ENCODE results near the gene DTYMK. TPM values are rescaled to one million over a fixed set of nuclear protein-coding genes. Genes with fewer than 3 reads are reported as not detected.

Gene DTYMK
- total RNA-seq, 1 experiment from 2014 or later: 162 TPM

- DNase-seq (ENCODE audit: low spot score): no peak
Observed at GRCh38 chr2:241649927-241650326, 36.7 kb downstream of the DTYMK start.

GRCh38 chr2:241649404-241649803 is 37.2 kb downstream of the DTYMK start:
- DNase-seq (ENCODE audit: low spot score): no peak

- DNase-seq (ENCODE audit: low spot score): no peak
Observed at GRCh38 chr2:241648453-241648852, 38.2 kb downstream of the DTYMK start.

GRCh38 chr2:241645915-241646645 is 40.5 kb downstream of the DTYMK start:
- no peak for DNase-seq (ENCODE audit: low spot score)

GRCh38 chr2:241645056-241645914 is 41.3 kb downstream of the DTYMK start:
- DNase-seq (ENCODE audit: low spot score): no peak

- DNase-seq (ENCODE audit: low spot score): no peak
Observed at GRCh38 chr2:241641631-241642030, 45.0 kb downstream of the DTYMK start.

- no peak for DNase-seq (ENCODE audit: low spot score)
Observed at GRCh38 chr2:241640165-241640795, 46.3 kb downstream of the DTYMK start.

GRCh38 chr2:241639385-241639784 is 47.2 kb downstream of the DTYMK start:
- DNase-seq (ENCODE audit: low spot score): no peak

GRCh38 chr2:241638940-241639339 is 47.7 kb downstream of the DTYMK start:
- DNase-seq (ENCODE audit: low spot score): no peak

- peak; percentile 23 for DNase-seq (ENCODE audit: low spot score)
Observed at GRCh38 chr2:241637795-241638660, 48.6 kb downstream of the DTYMK start.

- DNase-seq (ENCODE audit: low spot score): peak; percentile 87
Observed at GRCh38 chr2:241637018-241637794, 49.4 kb downstream of the DTYMK start, which contains the start of the genes ATG4B and THAP4. TSS of gene ATG4B (plus strand) at chr2:241637693. CDS start at chr2:241637715, 22 bp downstream. TSS of gene THAP4 (minus strand) at chr2:241637158. CDS start at chr2:241637017, 141 bp downstream.

- peak; percentile 67 for DNase-seq (ENCODE audit: low spot score)
Observed at GRCh38 chr2:241636182-241637017, 50.2 kb downstream of the DTYMK start.

- peak; percentile 48 for DNase-seq (ENCODE audit: low spot score)
Observed at GRCh38 chr2:241635756-241636155, 50.9 kb downstream of the DTYMK start.

- no peak for DNase-seq (ENCODE audit: low spot score)
Observed at GRCh38 chr2:241633561-241633960, 53.1 kb downstream of the DTYMK start.

- DNase-seq (ENCODE audit: low spot score): no peak
Observed at GRCh38 chr2:241632478-241633325, 53.9 kb downstream of the DTYMK start.

GRCh38 chr2:241629762-241630435 is 56.7 kb downstream of the DTYMK start:
- DNase-seq (ENCODE audit: low spot score): no peak

- DNase-seq (ENCODE audit: low spot score): no peak
Observed at GRCh38 chr2:241627675-241628074, 58.9 kb downstream of the DTYMK start.
